ENCODE measurements around the gene BHLHE23.
"Not testable (repeated sequence)": the region's sequence is repeated elsewhere in the genome, so short reads cannot be mapped to it uniquely, and the experiment has no call there.

BHLHE23 gene

GRCh38 chr20:62968378-62969178 lies 38.2 kb downstream of the BHLHE23 start:
- H3K9me3 Mint-ChIP-seq: no peaks in the 10 kb centered on the region
- H3K27ac Mint-ChIP-seq: no peak overlapping the region
- H3K4me1 Mint-ChIP-seq (ENCODE audit: low read depth): peaks cover 11% of the 10 kb centered on the region
- DNase-seq (ENCODE audit: low spot score): no peak
- H3K27me3 Mint-ChIP-seq (ENCODE audit: low read depth): peaks cover 23% of the 10 kb centered on the region
- H3K4me3 Mint-ChIP-seq: no peak overlapping the region
- H3K36me3 Mint-ChIP-seq (ENCODE audit: low read depth): no peaks in the 10 kb centered on the region

DNA sequence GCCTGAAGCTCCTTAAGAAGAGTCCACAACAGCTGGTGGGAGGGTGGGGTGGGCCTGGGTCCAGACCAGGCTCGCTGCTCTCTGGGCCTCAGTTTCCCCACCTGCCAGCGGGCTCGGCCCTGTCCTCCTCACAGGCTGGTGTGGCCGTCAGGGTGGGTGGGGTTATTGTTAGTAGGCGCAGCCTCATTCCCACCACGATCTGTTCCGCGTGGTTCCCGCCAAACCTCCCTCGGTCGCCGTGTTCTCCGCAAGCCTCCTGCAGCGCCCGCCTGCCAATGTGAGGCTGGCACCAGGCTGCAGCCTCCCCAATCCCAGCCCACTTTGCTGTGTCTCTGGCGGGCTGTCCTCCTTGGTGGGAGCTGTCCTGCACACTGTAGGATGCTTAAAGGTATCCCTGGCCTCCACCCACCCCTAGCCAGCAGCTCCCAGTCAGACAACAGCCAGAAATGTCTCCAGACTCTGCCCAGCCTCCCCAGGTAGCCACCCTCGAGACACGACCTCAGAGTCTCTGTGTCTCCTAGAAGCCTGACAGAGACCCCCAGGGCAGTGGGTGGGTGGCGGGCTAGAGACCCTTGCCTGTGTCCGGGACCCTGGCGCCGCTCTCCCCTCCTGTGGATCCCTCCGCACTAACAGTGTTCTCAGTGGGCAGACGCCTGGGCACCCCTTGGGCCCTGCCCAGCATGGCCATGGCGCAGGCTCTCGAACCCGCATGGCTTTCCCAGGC lies 39.0 kb downstream of the BHLHE23 start:
- Mint-ChIP-seq H3K4me3 (no peak overlapping the region), H3K9me3 (no peaks in the 10 kb centered on the region), H3K27me3 (ENCODE audit: low read depth) (peaks cover 15% of the 10 kb centered on the region), H3K36me3 (ENCODE audit: low read depth) (no peaks in the 10 kb centered on the region), H3K27ac (no peak overlapping the region), H3K4me1 (ENCODE audit: low read depth) (peaks cover 11% of the 10 kb centered on the region)
- DNase-seq (ENCODE audit: low spot score): no peak

DNA sequence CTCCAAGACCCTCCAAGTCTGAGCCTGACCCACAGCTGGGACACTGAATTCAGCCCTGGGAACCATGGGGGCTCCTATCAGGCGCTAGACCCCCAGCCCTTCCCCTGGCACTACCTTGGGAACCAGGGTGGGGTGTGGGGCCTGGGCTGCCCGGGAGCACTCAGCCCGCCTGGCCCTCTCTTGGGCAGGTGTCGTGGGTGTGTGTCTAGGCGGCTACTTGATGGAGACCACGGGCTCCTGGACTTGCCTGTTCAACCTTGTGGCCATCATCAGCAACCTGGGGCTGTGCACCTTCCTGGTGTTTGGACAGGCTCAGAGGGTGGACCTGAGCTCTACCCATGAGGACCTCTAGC lies 39.6 kb downstream of the BHLHE23 start:
- peaks cover 7% of the 10 kb centered on the region for H3K4me1 Mint-ChIP-seq (ENCODE audit: low read depth)

GRCh38 chr20:62966212-62967148 lies 40.3 kb downstream of the BHLHE23 start:
- Mint-ChIP-seq H3K4me3 (no peak overlapping the region), H3K27me3 (ENCODE audit: low read depth) (peaks cover 5% of the 10 kb centered on the region), H3K36me3 (ENCODE audit: low read depth) (no peaks in the 10 kb centered on the region), H3K9me3 (no peaks in the 10 kb centered on the region), H3K4me1 (ENCODE audit: low read depth) (peaks cover under 1% of the 10 kb centered on the region), H3K27ac (no peak overlapping the region)
- no peak for DNase-seq (ENCODE audit: low spot score)

More for the DNA sequence above, 39.6 kb downstream of the BHLHE23 start:
- Mint-ChIP-seq H3K36me3 (ENCODE audit: low read depth) (no peaks in the 10 kb centered on the region), H3K9me3 (no peaks in the 10 kb centered on the region), H3K27ac (no peak overlapping the region), H3K4me3 (no peak overlapping the region), H3K27me3 (ENCODE audit: low read depth) (peaks cover 11% of the 10 kb centered on the region)
- no peak for DNase-seq (ENCODE audit: low spot score)

- Mint-ChIP-seq H3K27me3 (ENCODE audit: low read depth) (peaks cover 2% of the 10 kb centered on the region), H3K4me1 (ENCODE audit: low read depth) (no peaks in the 10 kb centered on the region), H3K9me3 (no peaks in the 10 kb centered on the region), H3K4me3 (no peak overlapping the region), H3K27ac (no peak overlapping the region), H3K36me3 (ENCODE audit: low read depth) (no peaks in the 10 kb centered on the region)
- DNase-seq (ENCODE audit: low spot score): no peak
Measured at GRCh38 chr20:62965363-62965771, 41.4 kb downstream of the BHLHE23 start.

DNA sequence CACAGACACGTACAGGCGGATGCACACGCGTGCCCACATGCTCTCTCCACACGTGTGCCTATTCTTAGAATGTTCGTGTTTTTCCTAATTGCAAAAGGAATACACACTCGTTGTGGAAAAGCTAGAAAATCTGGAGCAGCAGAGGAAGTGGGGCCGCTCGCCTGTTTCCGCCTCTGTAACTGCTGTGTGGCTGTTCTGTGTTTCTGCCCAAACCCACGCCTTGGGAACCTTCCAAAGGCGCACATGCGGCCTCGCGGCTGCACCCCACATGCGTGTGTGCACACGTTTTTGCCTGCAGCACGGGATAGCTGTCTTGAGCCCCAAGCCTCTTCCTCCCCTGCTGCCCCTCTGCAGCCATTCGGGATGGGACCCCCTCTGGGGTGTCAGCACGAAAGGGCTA lies 42.1 kb downstream of the BHLHE23 start:
- Mint-ChIP-seq H3K9me3 (no peaks in the 10 kb centered on the region), H3K27ac (no peak overlapping the region), H3K27me3 (ENCODE audit: low read depth) (no peaks in the 10 kb centered on the region), H3K4me1 (ENCODE audit: low read depth) (peaks cover 3% of the 10 kb centered on the region), H3K4me3 (no peak overlapping the region), H3K36me3 (ENCODE audit: low read depth) (no peaks in the 10 kb centered on the region)
- DNase-seq (ENCODE audit: low spot score): no peak

DNA sequence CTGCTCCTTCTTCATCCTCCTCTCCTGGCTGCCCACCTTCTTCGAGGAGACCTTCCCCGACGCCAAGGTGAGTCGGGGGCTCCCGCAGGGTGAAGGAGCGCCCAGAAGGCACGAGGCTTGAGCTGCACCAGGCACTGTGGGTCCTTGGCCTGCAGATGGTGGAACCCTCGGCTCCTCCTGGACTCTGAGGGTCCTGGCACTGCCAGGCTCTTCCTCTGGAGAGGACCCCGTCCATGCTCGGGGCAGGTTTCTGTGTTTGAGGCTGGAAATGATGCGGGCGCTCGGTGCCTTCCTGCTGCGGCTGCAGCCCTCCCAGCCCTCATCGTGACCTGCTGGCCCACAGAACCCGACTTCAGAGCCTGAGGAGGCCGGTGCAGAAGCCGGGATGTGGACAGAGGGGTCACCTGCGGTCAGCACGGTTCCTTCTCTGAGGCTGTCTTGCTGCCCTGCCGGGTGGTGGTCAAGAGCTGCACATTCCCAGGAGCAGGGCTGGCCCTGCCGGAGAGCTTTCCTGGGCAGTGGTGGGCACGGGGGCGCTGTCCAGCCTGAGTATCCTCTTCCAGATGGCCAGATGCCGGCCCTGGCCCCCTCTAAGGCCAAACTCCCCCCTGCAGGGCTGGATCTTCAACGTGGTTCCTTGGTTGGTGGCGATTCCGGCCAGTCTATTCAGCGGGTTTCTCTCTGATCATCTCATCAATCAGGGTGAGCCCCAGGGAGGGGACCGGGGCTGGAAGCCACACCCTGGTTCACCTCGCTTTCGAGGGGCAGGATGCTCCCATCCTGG lies 43.0 kb downstream of the BHLHE23 start:
- H3K27ac Mint-ChIP-seq: no peak overlapping the region
- no peaks in the 10 kb centered on the region for H3K27me3 Mint-ChIP-seq (ENCODE audit: low read depth)
- DNase-seq (ENCODE audit: low spot score): no peak
- H3K4me1 Mint-ChIP-seq (ENCODE audit: low read depth): peaks cover 4% of the 10 kb centered on the region
- no peak overlapping the region for H3K4me3 Mint-ChIP-seq
- H3K36me3 Mint-ChIP-seq (ENCODE audit: low read depth): no peaks in the 10 kb centered on the region
- H3K9me3 Mint-ChIP-seq: no peaks in the 10 kb centered on the region

DNA sequence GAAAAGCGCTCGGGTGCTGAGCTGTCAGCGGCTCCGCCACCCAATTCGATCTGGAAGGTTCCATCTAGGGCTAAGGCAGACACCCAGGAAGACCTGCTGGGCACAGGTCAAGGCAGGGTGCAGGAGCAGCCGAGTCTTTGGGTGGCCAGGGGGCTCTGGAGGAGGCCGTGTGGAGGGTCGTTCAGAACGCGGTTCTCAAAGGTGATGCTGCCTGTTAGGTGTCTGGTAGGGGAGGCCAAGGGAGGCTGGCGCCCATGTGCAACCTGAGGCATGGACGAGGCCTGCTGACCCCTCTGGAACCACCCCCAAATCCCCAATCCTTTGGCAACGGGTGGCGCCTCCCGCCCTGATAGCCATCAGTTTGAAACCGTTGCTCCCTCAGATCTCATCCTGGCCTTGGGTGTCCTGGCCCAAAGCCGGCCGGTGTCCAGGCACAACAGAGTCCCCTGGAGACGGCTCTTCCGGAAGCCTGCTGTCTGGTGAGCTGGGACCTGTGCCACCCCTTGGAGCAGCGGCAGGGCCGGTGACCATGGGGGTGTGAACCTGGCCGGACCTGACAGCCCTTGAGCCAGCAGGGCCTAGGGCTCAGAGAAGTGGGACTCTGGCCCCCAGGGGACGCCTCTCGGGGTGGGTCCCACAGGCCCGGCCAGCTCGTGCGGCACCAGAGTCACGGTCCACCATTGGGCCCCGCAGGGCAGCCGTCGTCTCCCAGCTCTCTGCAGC lies 43.7 kb downstream of the BHLHE23 start:
- DNase-seq (ENCODE audit: low spot score): no peak
- H3K27ac Mint-ChIP-seq: no peak overlapping the region
- no peaks in the 10 kb centered on the region for H3K36me3 Mint-ChIP-seq (ENCODE audit: low read depth)
- no peaks in the 10 kb centered on the region for H3K27me3 Mint-ChIP-seq (ENCODE audit: low read depth)
- H3K9me3 Mint-ChIP-seq: no peaks in the 10 kb centered on the region
- no peak overlapping the region for H3K4me3 Mint-ChIP-seq
- H3K4me1 Mint-ChIP-seq (ENCODE audit: low read depth): peaks cover 4% of the 10 kb centered on the region

- no peak for DNase-seq (ENCODE audit: low spot score)
- H3K27me3 Mint-ChIP-seq (ENCODE audit: low read depth): no peaks in the 10 kb centered on the region
- H3K4me1 Mint-ChIP-seq (ENCODE audit: low read depth): peaks cover 4% of the 10 kb centered on the region
- H3K27ac Mint-ChIP-seq: no peak overlapping the region
- no peaks in the 10 kb centered on the region for H3K36me3 Mint-ChIP-seq (ENCODE audit: low read depth)
- no peak overlapping the region for H3K4me3 Mint-ChIP-seq
- no peaks in the 10 kb centered on the region for H3K9me3 Mint-ChIP-seq
Measured at GRCh38 chr20:62962221-62962879, 44.4 kb downstream of the BHLHE23 start.

DNA sequence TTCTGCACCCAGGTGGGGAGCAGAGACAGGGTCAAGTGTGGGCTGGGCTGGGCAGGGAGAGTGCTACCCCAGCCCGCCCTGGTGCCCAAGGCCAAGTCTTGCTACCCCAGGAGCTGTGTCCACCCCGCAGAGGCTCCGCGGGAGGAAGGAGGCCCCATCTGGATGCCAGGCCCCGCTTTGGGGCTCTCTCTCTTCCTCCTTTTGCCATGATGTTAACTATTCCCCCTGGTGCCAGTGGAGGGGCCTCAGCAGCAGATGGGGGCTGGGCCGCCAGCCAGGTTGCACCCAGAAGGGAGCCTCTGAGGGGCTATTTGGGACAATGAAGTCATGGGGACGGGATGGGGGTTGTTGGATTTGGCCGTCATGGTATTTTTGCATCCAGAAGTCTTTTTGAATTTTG lies 45.0 kb downstream of the BHLHE23 start:
- H3K4me3 Mint-ChIP-seq: no peak overlapping the region
- H3K4me1 Mint-ChIP-seq (ENCODE audit: low read depth): peaks cover 4% of the 10 kb centered on the region
- no peaks in the 10 kb centered on the region for H3K27me3 Mint-ChIP-seq (ENCODE audit: low read depth)
- H3K36me3 Mint-ChIP-seq (ENCODE audit: low read depth): no peaks in the 10 kb centered on the region
- H3K27ac Mint-ChIP-seq: no peak overlapping the region
- DNase-seq (ENCODE audit: low spot score): no peak
- no peaks in the 10 kb centered on the region for H3K9me3 Mint-ChIP-seq

DNA sequence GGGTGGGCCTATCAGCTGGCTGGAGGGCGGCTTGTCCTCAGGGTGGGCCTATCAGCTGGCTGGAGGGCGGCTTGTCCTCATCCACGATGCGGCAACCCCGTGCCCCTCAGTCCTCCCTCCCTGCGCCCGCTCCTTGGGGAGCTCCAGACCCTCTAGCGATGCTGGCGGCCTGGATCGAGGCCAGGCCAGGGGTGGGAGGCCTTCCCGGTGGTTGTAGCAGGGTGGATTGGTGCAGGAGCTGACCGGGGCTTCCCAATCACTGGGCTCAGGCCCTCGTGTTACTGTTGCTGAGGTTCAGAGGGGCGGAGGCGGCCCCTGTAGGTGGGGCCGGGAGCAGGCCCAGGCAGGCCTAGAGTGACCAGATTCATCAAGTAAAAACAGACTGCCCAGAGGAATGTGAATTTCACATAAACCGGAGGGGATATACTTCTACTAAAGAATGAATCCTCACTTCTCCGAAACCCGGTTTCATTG lies 45.4 kb downstream of the BHLHE23 start:
- Mint-ChIP-seq H3K27ac (no peak overlapping the region), H3K4me1 (ENCODE audit: low read depth) (peaks cover 4% of the 10 kb centered on the region), H3K9me3 (no peaks in the 10 kb centered on the region), H3K4me3 (no peak overlapping the region), H3K27me3 (ENCODE audit: low read depth) (no peaks in the 10 kb centered on the region), H3K36me3 (ENCODE audit: low read depth) (no peaks in the 10 kb centered on the region)
- DNase-seq (ENCODE audit: low spot score): no peak

- H3K27me3 Mint-ChIP-seq (ENCODE audit: low read depth): not testable (repeated sequence)
Measured at GRCh38 chr20:62960446-62961309, 46.1 kb downstream of the BHLHE23 start.

More at GRCh38 chr20:62960446-62961309, 46.1 kb downstream of the BHLHE23 start:
- not testable (repeated sequence) for H3K36me3 Mint-ChIP-seq (ENCODE audit: low read depth); H3K4me1 Mint-ChIP-seq (ENCODE audit: low read depth); H3K9me3 Mint-ChIP-seq; H3K4me3 Mint-ChIP-seq; DNase-seq (ENCODE audit: low spot score); H3K27ac Mint-ChIP-seq

Measured in T-helper 2 cell treated with Interferon-gamma antibody and Interleukin-4, amounts not matched to agents 5 μg/mL and 100 μg/mL, for 36 hours (primary cell).